GM18511 (cell line): Measurements from ENCODE around the gene HSPB2.
"Not testable (repeated sequence)": the region's sequence is repeated elsewhere in the genome, so short reads cannot be mapped to it uniquely, and the experiment has no call there.

Experiments
- ATAC-seq: cut with Tn5 transposase; IDR thresholded peaks from one replicate; pipeline ENCODE4 v1.9.1; 2021; ENCODE audit warnings: mild to moderate bottlenecking, moderate library complexity; ENCODE audit not compliant: unreplicated experiment

HSPB2 gene

GRCh38 chr11:111913031-111913861, 712 bp downstream of the HSPB2 start:
- no peak for ATAC-seq

- no peak for ATAC-seq
These were observed 1.5 kb downstream of the HSPB2 start for GRCh38 chr11:111913997-111914396.

- ATAC-seq, result no peak
These were observed 4.2 kb downstream of the HSPB2 start for GRCh38 chr11:111916768-111917167.

- ATAC-seq, result no peak
These were observed 4.8 kb downstream of the HSPB2 start for GRCh38 chr11:111917312-111917711.

GRCh38 chr11:111917788-111918187, 5.3 kb downstream of the HSPB2 start:
- ATAC-seq, result no peak

- no peak for ATAC-seq
These were observed 6.1 kb downstream of the HSPB2 start, which contains the start of gene C11orf52 for GRCh38 chr11:111918390-111919256. Gene C11orf52, plus strand, starts transcription at chr11:111918913. Its CDS starts 60 bp downstream, at chr11:111918973.

- ATAC-seq, result no peak
These were observed 8.4 kb downstream of the HSPB2 start for GRCh38 chr11:111920908-111921307.

GRCh38 chr11:111921541-111922230, 9.2 kb downstream of the HSPB2 start:
- ATAC-seq, result no peak

- ATAC-seq, result no peak
These were observed 10.3 kb downstream of the HSPB2 start for GRCh38 chr11:111922803-111923202.

GRCh38 chr11:111923351-111923788, 10.8 kb downstream of the HSPB2 start:
- ATAC-seq, result no peak

GRCh38 chr11:111923951-111924350, 11.4 kb downstream of the HSPB2 start:
- no peak for ATAC-seq

- no peak for ATAC-seq
These were observed 13.4 kb downstream of the HSPB2 start for GRCh38 chr11:111925953-111926352.

- ATAC-seq, result peak; percentile 92
These were observed 14.2 kb downstream of the HSPB2 start for GRCh38 chr11:111926505-111927391.

- no peak for ATAC-seq
These were observed 17.9 kb downstream of the HSPB2 start for GRCh38 chr11:111930472-111930871.

GRCh38 chr11:111932611-111932950, 20.0 kb downstream of the HSPB2 start:
- ATAC-seq, result no peak

- not testable (repeated sequence) for ATAC-seq
These were observed 20.6 kb downstream of the HSPB2 start for GRCh38 chr11:111933176-111933575.

- ATAC-seq, result no peak
These were observed 21.3 kb downstream of the HSPB2 start for GRCh38 chr11:111933872-111934271.

GRCh38 chr11:111934306-111934705, 21.8 kb downstream of the HSPB2 start:
- no peak for ATAC-seq

- ATAC-seq, result no peak
These were observed 22.9 kb downstream of the HSPB2 start for GRCh38 chr11:111935317-111936039.
